ENCODE measurements around the gene C3AR1.
A peak's percentile ranks its signal among the peaks of the same experiment; 100 is the strongest.
"Not testable (repeated sequence)": the region's sequence is repeated elsewhere in the genome, so short reads cannot be mapped to it uniquely, and the experiment has no call there.

The C3AR1 gene
- long read RNA-seq, donor 1, partial matches to known transcripts: 0 of 2 reads
- long read RNA-seq, donor 1, other reads (novel, unspliced or antisense): 0 of 2 reads
- long read RNA-seq, donor 2: 0 reads
- long read RNA-seq, donor 3: 0 reads
- long read RNA-seq, donor 4, partial matches to known transcripts: 0 of 2 reads
- long read RNA-seq, donor 4, other reads (novel, unspliced or antisense): 0 of 2 reads
- long read RNA-seq, donor 5, partial matches to known transcripts: 0 of 1 reads
- long read RNA-seq, donor 5, other reads (novel, unspliced or antisense): 0 of 1 reads
- long read RNA-seq, donor 6, partial matches to known transcripts: 0 of 1 reads
- long read RNA-seq, donor 6, other reads (novel, unspliced or antisense): 0 of 1 reads
- long read RNA-seq, donor 7, partial matches to known transcripts: 0 of 1 reads
- long read RNA-seq, donor 7, other reads (novel, unspliced or antisense): 0 of 1 reads
- long read RNA-seq, donor 8, partial matches to known transcripts: 0 of 3 reads
- long read RNA-seq, donor 8, other reads (novel, unspliced or antisense): 0 of 3 reads

DNA sequence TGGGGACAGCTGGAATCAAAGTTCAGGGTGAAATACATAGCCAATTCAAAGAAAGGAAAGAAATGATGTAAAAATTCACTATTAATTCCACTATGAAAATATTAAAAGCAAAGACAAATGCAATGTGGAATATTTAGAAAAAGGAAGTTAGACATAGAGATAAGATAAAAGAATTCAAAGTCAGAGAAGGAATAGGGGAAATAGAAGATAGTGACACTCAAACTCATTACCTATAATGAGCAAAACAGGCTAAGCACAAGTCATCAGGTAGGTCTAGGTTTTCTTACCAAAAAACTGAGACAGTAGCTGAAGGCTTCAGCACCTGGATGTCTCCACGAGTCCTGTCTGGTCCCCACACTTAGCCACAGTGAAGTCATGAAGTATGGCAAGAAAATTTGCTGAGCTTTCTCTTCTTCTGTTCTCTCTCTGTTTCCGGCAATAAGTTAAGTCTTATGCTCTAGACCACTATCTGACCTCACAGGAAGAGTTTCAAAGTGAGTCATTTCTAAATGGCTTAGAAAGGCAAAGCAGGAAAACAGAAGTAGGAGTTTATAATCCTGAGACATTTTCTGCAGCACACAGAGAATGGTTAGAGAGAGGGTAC lies at the start of gene C3AR1:
C3AR1 (minus strand) TSS at position 369 of the 604 bp plus-strand sequence. CDS start 6,174 bp downstream, outside the sequence.
- DNase-seq: no peak

DNA sequence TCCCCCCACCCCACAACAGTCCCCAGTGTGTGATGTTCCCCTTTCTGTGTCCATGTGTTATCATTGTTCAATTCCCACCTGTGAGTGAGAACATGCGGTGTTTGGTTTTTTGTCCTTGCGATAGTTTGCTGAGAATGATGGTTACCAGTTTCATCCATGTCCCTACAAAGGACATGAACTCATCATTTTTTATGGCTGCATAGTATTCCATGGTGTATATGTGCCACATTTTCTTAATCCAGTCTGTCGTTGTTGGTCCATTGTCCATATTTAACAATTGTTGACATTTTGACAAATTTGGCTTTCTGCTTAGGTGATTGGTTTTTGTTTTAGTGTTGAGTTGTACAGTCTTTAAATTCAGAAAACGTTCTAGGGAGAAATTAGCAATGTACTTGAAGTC lies 47.0 kb upstream of the C3AR1 start:
- DNase-seq: not testable (repeated sequence)

DNA sequence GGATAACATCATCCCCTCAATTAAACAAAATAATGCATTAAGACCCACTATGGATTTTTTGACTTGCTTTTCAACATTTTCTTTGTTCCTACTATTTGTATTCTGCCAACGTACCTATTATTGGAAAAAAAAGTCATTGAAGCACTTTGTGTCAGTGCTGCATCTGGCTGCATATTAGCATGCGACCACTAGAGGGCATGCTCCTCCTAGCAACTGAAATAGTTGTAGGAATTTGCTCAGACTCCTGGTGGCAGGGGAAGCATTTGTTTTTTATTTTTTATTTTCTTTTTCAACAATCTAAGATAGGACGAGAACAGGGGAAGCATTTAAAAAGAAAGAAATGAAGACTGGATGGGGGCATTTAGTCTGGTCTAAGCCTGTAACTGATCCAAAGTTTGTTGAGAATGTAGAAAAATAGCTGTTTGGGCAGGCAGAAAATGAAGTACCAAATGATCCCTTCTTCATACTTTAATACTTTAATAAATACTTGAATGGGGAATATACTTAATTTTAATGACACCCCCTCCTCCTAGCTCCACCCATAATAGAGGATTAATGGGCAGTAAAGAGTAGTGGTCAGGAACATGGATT lies 42.7 kb upstream of the C3AR1 start:
- peak; percentile 35 for DNase-seq

DNA sequence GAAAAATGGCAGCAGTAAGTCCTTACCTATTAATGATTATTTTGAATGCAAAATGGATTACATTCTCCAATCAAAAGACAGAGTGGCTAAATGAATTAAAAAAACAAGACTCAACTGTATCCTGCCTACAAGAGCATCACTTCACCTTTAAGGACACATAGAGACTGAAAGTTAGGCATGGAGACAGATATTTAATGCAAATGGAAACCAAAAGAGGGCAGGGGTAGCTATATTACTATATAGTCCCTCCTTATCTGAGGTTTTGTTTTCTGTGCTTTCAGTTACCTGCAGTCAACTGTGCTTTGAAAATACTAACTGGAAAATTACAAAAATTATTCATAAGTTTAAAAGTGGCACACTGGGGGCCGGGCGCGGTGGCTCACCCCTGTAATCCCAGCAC lies 33.1 kb upstream of the C3AR1 start:
- DNase-seq: no peak

DNA sequence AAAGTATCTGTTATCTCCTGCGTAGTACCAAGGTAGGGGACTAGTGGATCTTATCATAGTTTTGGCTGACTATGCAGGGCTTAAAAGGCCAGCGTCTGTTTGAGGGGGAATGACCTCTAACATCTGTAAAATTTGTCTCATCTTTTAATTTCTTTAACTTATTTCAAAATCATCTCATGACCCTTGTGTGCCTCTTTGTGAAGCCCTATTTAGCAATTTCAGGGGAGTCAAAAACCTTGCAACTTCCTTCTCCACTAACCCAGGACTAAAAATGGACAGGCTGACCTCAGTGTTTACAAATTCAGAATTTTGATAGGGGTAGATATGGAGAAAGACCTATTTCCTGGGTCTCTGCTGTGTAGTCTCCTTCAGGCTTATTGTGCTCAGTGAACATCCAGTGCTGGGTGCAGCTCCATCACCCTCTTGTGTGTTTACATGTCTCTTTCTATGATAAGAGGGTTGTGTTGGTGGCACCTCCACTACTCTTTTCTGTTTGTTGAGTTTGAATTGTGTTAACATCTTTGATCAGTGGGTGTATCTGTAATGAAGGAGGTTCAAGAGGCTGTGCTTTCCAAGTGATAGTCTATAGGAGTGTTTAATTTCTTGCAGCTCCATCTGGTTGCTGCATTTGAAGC lies 30.2 kb upstream of the C3AR1 start:
- no peak for DNase-seq

DNA sequence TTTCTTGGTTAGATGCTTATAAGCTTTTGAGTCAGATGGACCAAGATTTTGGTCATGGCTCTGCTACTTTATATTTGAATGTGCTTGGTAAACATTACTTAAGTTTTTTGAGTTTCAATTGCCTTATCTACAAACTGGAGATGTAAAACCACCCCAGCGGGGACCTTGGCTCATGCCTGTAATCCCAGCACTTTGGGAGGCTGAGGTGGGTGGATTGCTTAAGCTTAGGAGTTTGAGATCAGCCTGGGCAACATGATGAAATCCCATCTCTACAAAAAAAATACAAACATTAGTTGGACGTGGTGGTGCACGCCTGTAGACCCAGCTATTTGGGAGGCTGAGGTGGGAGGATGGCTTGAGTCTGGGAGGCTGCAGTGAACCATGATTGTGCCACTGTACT lies 27.1 kb upstream of the C3AR1 start:
- DNase-seq: no peak

DNA sequence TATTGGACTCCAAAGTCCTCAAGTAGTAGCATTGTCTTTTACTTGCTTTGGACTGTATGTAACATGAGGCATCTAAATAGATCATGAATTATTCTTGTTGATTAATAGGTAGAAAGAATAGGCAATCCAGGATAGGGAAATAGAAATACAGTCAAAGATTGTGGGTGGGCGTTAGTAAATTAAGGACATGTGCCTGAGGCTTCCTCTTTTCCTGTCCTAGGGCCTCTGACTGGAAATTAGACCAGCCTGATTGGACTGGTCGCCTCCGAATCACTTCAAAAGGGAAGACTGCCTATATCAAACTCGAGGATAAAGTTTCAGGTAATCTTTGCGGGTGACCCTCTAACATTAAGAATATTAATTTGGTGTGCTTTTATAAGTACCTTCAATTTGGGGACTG lies 23.6 kb upstream of the C3AR1 start:
- DNase-seq: no peak

DNA sequence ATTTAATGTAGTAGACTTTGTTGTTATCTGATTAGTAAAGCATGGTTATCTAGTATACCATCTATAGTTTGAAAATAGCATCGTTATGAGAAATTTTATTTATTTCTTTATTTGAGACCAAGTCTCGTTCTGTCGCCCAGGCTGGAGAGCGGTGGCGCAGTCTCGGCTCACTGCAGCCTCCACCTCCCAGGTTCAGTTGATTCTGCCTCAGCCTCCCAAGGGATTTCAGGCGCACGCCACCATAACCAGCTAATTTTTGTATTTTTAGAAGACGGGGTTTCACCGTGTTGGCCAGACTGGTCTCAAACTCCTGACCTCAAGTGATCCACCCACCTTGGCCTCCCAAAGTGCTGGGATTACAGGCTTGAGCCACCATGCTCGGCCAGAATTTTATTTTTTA lies 23.1 kb upstream of the C3AR1 start:
- DNase-seq: not testable (repeated sequence)

DNA sequence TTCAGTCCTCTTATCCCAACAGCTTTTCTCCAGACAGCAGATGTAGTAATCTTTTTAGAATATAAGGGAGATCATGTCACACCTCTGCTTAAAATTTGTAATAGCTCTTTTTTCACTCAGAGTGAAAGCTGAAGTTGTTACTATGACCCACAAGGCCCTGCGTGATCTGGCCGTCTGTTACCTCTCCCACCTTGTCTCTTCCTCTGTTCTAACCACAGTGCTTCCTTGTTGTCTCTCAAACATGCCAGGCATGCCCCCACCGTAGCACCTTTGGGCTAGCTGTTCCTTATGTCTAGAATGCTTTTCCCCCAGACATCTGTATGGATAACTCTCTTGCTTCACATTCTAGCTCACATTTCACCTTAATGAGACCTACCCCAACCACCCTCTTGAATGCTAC lies 22.4 kb upstream of the C3AR1 start:
- DNase-seq: no peak

DNA sequence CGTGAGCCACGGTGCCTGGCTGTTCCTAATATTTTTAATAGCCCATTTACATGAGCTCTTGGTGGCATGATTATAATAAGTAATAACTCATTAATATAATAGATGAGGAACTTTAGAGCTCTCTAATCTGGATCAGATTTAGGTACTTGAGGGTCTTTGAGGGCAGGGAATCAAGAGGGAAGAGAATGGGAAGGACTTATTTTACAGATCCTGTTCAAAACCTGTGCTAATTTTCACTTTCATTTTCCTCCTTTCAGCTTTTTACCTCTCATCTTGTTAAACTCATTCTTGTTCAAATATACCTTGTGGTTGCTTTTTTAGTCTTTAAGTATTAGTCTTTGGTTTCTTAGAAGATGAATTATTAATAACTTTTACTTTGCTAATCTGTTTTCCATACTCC lies 21.5 kb upstream of the C3AR1 start:
- DNase-seq: no peak

DNA sequence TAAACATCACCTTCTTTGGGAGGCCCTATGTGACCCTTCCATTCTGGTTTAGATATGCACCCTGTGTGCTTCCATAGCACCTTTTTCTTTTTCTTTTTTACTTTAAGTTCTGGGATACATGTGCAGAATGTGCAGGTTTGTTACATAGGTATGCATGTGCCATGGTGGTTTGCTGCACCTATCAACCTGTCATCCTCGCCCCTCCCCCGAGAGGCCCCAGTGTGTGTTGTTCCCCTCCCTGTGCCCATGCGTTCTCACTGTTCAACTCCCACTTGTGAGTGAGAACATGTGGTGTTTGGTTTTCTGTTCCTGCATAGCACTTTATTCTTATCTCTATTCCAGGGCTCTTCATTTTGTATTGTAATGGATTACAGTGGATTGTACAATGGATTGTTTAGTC lies 18.2 kb upstream of the C3AR1 start:
- not testable (repeated sequence) for DNase-seq

DNA sequence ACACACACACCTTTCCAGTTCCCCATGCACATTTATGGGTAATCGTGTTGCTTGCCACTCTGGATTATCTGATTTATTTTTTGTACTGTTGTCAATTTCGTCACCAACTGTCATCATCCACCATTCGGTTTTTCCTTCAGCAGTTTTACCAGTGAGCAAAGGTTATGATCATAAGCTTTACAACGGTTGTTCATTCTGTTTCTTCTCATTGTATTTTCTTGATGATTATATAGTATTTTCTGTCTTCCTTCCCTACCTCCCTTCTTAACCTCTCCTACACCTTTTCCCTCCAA lies 16.6 kb upstream of the C3AR1 start:
- no peak for DNase-seq

DNA sequence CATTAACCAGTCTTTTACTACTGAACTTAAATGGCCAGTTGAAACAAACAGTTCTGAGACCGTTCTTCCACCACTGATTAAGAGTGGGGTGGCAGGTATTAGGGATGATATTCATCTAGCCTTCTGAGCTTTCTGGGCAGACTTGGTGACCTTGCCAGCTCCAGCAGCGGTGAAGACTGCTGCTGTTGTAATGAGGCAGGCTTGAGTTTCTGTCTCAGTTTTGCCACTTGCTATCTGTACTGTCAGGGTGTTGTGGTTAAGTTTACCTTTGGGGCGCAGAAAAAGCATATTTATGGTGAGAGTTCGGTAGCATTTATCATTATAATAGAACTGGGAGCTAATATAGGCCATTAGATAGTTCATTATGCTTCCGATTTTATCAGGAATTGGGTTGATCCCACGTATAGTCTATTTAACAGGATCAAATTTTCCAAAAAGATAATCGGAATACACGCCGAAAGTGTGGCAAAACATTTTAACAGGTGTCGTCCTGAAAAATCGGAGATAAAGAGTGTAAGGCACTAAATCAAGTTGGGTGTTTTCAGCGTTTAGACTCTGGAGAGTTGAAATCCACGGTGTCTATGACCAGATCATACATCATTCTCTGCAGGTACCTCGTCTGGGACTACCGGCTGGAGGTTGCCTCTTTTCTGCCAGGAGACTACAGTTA lies 15.2 kb upstream of the C3AR1 start:
- DNase-seq: peak; percentile 54

DNA sequence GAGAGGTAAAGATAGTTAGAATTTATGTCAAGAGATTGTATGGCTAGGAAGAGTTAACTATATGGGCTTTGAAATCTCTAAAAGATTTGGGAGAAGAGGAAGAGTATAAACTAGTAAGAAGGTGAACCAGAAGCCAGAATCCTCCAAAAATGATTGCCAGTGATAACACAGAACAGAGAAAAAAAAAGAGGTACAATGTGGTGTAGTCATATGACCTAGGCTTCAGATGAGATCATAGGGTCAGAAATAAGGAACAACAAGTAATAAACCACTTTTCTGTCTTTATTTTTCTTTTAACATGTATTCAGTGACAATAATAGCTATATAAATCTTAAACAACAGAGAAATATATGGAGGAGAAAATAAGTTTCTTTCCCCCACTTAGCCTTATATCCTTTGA lies 14.0 kb upstream of the C3AR1 start:
- DNase-seq: no peak

DNA sequence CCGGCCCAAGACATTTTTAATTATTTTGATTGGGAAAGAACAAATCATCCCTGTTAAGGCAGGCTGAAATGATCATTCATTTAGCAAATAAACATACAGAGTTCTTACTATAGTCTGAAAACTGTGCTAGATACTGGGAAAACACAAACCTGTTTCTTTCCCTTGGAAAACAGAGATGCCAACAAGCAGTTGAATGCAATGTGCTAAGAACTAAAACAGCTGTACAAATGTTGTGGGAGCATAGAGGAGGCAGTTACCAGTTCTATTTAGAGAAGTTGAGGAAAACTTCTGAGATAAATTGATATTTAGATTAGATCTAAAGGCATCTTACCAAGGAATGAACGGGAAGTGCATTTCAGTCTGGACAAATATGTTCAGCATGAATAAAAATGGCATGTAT lies 12.8 kb upstream of the C3AR1 start:
- no peak for DNase-seq

DNA sequence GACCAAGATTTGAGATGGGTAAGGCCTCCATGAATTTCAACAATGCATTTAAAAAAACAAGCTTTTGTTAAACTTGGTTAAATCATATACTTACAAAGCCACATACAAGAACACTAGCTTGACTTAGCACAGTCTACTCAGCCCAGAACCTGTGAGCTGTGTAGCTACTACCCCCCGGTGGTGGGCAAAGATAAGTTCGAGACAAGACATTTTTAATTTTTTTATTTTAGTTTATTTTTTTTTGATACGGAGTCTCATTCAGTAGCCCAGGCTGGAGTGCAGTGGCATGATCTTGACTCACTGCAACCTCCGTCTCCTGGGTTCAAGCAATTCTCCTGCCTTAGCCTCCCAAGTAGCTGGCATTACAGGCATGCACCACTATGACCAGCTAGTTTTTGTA lies 12.2 kb upstream of the C3AR1 start:
- no peak for DNase-seq

DNA sequence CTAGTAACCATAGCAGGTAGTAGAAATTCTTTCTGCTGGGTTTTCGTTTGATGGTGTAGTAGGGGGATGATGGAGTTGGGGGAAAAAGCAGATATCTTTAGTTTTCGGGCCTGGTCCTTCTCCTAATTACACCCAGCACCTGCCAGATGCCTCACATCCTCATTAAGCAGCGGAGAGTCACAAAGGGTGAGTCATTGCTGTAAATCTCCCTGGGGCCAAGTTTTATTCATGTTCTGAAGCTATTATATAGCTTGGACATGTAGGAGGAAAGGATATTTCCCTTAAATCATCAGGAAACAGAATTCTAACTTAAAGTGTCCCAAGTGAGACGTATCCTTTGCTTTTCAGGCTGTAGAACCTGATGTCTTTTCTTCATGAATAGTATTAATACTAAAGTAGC lies 11.0 kb upstream of the C3AR1 start:
- no peak for DNase-seq

DNA sequence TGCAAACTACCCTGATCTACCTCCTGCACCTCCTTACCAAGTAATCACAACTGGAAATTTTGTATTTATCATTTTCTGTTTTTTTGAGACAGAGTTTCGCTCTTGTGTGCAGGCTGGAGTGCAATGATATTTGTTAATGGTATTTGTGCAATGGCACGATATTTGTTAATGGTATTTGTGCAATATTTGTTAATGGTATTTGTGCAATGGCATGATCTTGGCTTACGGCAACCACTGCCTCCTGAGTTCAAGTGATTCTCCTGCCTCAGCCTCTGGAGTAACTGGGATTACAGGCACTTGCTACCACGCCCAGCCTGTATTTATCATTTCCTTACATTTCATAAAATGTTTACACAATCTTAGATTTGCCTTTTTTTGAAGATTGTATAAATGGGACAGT lies 10.2 kb upstream of the C3AR1 start:
- no peak for DNase-seq

DNA sequence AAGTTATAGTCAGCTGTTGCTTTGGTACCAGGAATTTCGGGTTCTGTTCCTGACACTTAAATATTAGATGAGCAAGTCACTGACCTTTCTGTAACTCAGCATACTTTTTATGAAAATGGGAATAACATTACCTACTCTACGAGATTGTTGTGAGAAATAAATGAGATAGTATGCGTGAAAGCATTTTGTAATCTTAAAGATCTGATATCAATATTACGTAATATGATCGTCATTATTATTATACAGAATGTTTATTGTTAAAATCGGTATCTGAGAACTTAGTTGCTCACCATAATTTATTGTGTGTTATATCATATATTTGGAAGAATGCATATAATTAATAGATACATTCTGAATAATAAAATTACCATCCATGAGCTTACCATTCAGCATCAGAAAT lies 9.8 kb upstream of the C3AR1 start:
- no peak for DNase-seq

DNA sequence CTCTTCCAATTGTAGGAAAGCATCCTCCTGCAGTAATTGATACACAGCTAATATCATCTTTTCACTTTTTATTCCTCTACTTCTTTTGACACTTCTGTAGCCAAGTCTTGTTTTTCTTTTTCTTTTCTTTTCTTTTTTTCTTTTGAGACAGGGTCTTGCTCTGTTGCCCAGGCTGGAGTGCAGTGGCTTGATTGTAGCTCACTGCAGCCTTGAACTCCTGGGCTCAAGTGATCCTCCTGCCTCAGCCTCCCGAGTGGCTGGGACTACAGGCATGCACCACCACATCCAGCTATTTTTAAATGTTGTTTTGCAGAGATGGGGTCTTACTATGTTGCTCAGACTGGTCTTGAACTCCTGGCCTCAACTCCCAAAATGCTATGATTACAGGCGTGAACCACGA lies 5.7 kb upstream of the C3AR1 start:
- DNase-seq: not testable (repeated sequence)

DNA sequence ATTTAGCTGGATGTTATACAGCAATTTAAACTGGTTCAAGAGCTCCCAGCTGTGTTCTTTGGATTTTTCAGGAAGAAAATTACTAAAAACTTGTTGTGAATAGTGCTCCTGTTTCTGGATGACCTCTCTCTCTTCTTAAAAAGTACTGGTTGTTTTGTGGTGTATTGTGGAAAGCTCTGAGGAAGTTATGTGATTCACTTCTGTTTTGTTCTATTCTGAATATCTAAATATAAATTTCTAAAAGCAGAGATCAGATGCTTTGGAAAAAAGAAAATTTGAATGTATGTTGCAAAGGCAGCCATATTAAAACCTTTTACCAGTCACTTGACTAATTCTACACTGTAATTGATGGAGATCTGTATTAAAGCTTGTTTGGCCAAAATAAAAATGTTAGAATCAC lies 3.4 kb upstream of the C3AR1 start:
- no peak for DNase-seq

DNA sequence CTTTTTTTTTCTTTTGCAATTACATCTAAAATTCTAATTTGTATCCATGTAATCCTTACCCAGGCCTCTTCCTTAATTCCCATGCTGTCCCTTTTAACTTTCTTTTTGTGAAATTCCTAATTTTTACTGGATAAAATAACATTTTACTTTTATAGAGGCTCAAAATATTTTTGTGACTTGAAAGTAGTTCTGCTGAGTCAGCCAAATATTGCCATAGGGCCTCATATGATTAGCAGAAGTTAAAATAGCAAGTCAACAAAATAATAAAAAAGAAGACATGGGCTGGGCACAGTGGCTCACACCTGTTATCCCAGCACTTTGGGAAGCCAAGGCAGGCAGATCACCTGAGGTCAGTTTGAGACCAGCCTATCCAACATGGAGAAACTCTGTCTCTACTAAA lies 2.0 kb downstream of the C3AR1 start:
- no peak for DNase-seq

DNA sequence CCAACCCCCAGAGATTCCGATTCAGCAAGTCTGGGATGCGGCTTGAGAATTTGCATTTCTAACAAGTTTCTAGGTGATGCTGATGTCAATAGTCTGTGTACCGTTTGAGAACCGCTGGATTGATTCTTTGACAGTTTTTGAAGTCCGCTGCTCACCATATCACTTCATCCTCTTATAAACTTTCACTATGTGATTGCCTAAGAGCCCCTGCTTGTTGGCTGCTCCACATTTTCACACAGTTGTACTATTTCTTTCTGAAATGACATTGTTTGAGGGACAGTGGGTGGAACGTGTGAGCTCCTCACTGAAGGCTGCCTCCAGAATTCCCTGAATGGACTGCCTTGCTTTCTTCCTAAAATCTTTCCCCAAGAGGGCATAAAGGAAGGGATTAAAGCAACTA lies 7.7 kb downstream of the C3AR1 start:
- no peak for DNase-seq
